ENCODE measurements around the gene C19orf67. TPM values are rescaled to one million over a fixed set of nuclear protein-coding genes. Genes with fewer than 3 reads are reported as not detected.

Gene C19orf67
- total RNA-seq, 4 donors from 2014 or later, result not detected

GRCh38 chr19:14066134-14066533 lies 19.4 kb downstream of the C19orf67 start:
- Histone ChIP-seq H3K4me1 (no peaks in the 10 kb centered on the region), H3K36me3 (no peaks in the 10 kb centered on the region), H3K9me3 (no peaks in the 10 kb centered on the region), H3K4me3 (no peak overlapping the region), H3K27me3 (peaks cover 0 to 24% (median 2%) of the 10 kb centered on the region in 4 donors), H3K27ac (replicated peaks in 1 of 4) (no peak overlapping the region)
- DNase-seq (ENCODE audit: extremely low spot score), result no peak
- intact Hi-C loops (cut with DNase I), result no loop called here
- TF ChIP-seq POLR2AphosphoS5 (IDR thresholded peaks at IDR 0.05) (no peak), EP300 (IDR thresholded peaks at IDR 0.05) (no peak), POLR2A (IDR thresholded peaks at IDR 0.05; ENCODE audit: low read depth) (no peak)
- TF ChIP-seq, protein P1, sequence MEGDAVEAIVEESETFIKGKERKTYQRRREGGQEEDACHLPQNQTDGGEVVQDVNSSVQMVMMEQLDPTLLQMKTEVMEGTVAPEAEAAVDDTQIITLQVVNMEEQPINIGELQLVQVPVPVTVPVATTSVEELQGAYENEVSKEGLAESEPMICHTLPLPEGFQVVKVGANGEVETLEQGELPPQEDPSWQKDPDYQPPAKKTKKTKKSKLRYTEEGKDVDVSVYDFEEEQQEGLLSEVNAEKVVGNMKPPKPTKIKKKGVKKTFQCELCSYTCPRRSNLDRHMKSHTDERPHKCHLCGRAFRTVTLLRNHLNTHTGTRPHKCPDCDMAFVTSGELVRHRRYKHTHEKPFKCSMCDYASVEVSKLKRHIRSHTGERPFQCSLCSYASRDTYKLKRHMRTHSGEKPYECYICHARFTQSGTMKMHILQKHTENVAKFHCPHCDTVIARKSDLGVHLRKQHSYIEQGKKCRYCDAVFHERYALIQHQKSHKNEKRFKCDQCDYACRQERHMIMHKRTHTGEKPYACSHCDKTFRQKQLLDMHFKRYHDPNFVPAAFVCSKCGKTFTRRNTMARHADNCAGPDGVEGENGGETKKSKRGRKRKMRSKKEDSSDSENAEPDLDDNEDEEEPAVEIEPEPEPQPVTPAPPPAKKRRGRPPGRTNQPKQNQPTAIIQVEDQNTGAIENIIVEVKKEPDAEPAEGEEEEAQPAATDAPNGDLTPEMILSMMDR (IDR thresholded peaks at IDR 0.05), result no peak
- WGBS, result 71% methylated on average over 2 of the region's 2 CpGs

DNA sequence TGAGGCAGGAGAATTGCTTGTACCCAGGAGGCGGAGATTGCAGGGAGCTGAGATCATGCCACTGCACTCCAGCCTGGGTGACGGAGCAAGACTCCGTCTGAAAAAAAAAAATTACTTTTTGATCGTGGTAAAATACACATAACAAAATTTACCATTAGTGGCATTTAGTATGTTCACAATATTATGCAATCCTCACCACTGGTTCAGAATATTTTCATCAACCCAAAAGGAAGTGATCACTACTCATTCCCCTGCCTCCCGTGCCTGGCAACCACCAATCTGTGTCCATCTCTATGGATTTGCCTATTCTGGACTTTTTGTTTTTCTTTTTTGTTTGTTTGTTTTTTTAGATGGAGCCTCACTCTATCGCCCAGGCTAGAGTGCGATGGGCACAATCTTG lies 22.5 kb downstream of the C19orf67 start:
- Histone ChIP-seq H3K36me3 (no peaks in the 10 kb centered on the region), H3K27ac (replicated peaks in 1 of 4) (no peak overlapping the region), H3K9me3 (no peaks in the 10 kb centered on the region), H3K4me1 (peaks cover 0 to 16% (median 12%) of the 10 kb centered on the region in 4 donors), H3K27me3 (peaks cover 0 to 55% (median 21%) of the 10 kb centered on the region in 4 donors), H3K4me3 (no peak overlapping the region)
- intact Hi-C loops (cut with DNase I), result no loop called here
- no peak for TF ChIP-seq POLR2AphosphoS5 (IDR thresholded peaks at IDR 0.05)
- no peak for DNase-seq (ENCODE audit: extremely low spot score)
- 62% methylated on average over 7 of the region's 7 CpGs for WGBS

DNA sequence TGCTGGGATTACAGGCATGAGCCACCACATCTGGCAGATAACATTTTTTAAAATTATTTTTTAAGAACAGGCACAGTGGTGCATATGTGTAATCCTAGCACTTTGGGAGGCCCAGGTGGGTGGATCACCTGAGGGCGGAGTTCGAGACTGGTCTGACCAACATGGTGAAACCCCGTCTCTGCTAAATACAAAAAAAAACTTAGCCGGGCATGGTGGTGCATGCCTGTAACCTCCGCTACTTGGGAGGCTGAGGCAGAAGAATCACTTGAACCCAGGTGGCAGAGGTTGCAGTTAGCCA lies 23.1 kb downstream of the C19orf67 start:
- Histone ChIP-seq H3K27ac (replicated peaks in 1 of 4) (no peak overlapping the region), H3K4me1 (peaks cover 5 to 22% (median 18%) of the 10 kb centered on the region in 4 donors), H3K36me3 (no peaks in the 10 kb centered on the region), H3K27me3 (peaks cover 0 to 61% (median 23%) of the 10 kb centered on the region in 4 donors), H3K4me3 (no peak overlapping the region), H3K9me3 (no peaks in the 10 kb centered on the region)
- TF ChIP-seq, protein P1 (IDR thresholded peaks at IDR 0.05), result no peak
- no peak for TF ChIP-seq POLR2AphosphoS5 (IDR thresholded peaks at IDR 0.05)
- TF ChIP-seq EP300 (IDR thresholded peaks at IDR 0.05), result no peak
- no peak for TF ChIP-seq POLR2A (IDR thresholded peaks at IDR 0.05; ENCODE audit: low read depth)
- DNase-seq (ENCODE audit: extremely low spot score), result no peak
- 79% methylated on average over 5 of the region's 5 CpGs for WGBS
- intact Hi-C loops (cut with DNase I), result no loop called here

GRCh38 chr19:14061751-14062557 lies 23.6 kb downstream of the C19orf67 start, which contains the start of gene PALM3:
PALM3 (minus strand) TSS chr19:14062076; CDS start chr19:14061980, 96 bp downstream.
- no peak for DNase-seq (ENCODE audit: extremely low spot score)
- WGBS, result 81% methylated on average over 9 of the region's 19 CpGs
- TF ChIP-seq POLR2AphosphoS5 (IDR thresholded peaks at IDR 0.05) (no peak), EP300 (IDR thresholded peaks at IDR 0.05) (no peak), POLR2A (IDR thresholded peaks at IDR 0.05; ENCODE audit: low read depth) (no peak)
- TF ChIP-seq, protein P1 (IDR thresholded peaks at IDR 0.05), result no peak
- intact Hi-C loops (cut with DNase I), result no loop called here
- H3K4me1 ChIP-seq, result peaks cover 5 to 27% (median 23%) of the 10 kb centered on the region in 4 donors
- H3K9me3 ChIP-seq, result no peaks in the 10 kb centered on the region
- H3K36me3 ChIP-seq, result no peaks in the 10 kb centered on the region
- H3K27ac ChIP-seq (replicated peaks in 1 of 4), result no peak within 1 kb of the TSS
- peaks cover 0 to 66% (median 23%) of the 10 kb centered on the region in 4 donors for H3K27me3 ChIP-seq
- no peak within 1 kb of the TSS for H3K4me3 ChIP-seq

- peaks cover 5 to 28% (median 26%) of the 10 kb centered on the region in 4 donors for H3K4me1 ChIP-seq
- intact Hi-C loops (cut with DNase I), result no loop called here
- 68% methylated on average over 7 of the region's 9 CpGs for WGBS
Observed at GRCh38 chr19:14061081-14061749, 24.4 kb downstream of the C19orf67 start.

More at GRCh38 chr19:14061081-14061749, 24.4 kb downstream of the C19orf67 start:
- no peaks in the 10 kb centered on the region for H3K36me3 ChIP-seq
- peaks cover 0 to 67% (median 23%) of the 10 kb centered on the region in 4 donors for H3K27me3 ChIP-seq
- no peak overlapping the region for H3K27ac ChIP-seq (replicated peaks in 1 of 4)
- TF ChIP-seq POLR2AphosphoS5 (IDR thresholded peaks at IDR 0.05) (no peak), POLR2A (IDR thresholded peaks at IDR 0.05; ENCODE audit: low read depth) (no peak), EP300 (IDR thresholded peaks at IDR 0.05) (no peak)
- TF ChIP-seq, protein P1 (IDR thresholded peaks at IDR 0.05), result no peak
- H3K9me3 ChIP-seq, result no peaks in the 10 kb centered on the region
- H3K4me3 ChIP-seq, result no peak overlapping the region
- no peak for DNase-seq (ENCODE audit: extremely low spot score)
